Ascending aorta (tissue), 2 donors: ENCODE results near the gene SLCO1A2. TPM values are rescaled to one million over a fixed set of nuclear protein-coding genes. Genes with fewer than 3 reads are reported as not detected.

Source experiments
- DNase-seq, 2 donors: peaks; one replicate each; pipeline ENCODE4 v3.0.0-alpha.2; 2019; ENCODE audit warnings: low spot score in 2 of 2
- H3K27ac ChIP-seq, 2 donors: fragments of 200-600 bp; sonication (generic); one replicate each; pipeline ENCODE4 v1.5.1; 2016 to 2017; ENCODE audit warnings: mild to moderate bottlenecking in 1 of 2
- H3K27me3 ChIP-seq: fragments of 200-600 bp; sonication (generic); one replicate; pipeline ENCODE4 v1.5.1; 2017
- H3K36me3 ChIP-seq, 2 donors: fragments of 200-600 bp; sonication (generic); one replicate each; pipeline ENCODE4 v1.5.1; 2016
- H3K4me1 ChIP-seq, 2 donors: fragments of 200-600 bp; sonication (generic); one replicate each; pipeline ENCODE4 v1.5.1; 2016 to 2017; ENCODE audit warnings: mild to moderate bottlenecking in 1 of 2
- H3K4me3 ChIP-seq, 2 donors: fragments of 200-600 bp; sonication (generic); one replicate each; pipeline ENCODE4 v1.5.1; 2016 to 2017; ENCODE audit warnings: mild to moderate bottlenecking in 1 of 2
- H3K9me3 ChIP-seq, 2 donors: fragments of 200-600 bp; sonication (generic); one replicate each; pipeline ENCODE4 v1.5.1; 2016
- intact Hi-C: fragments of 100-400 bp; cut with DNase I; formaldehyde crosslinking; loops from one replicate; pipeline ENCODE4 v1.15.1; 2023
- total RNA-seq: library from RNA; depleted of rRNA; stranded (reverse); fragments of >200 nt; gene quantifications from one replicate; pipeline ENCODE4 v1.1.0, GENCODE V29; 2016
- TF ChIP-seq, protein P1 (sequence below), 3 experiments: fragments of 200-600 bp in 2 of 3; fragments of 450-650 bp in 1 of 3; sonication (generic) in 2 of 3; IDR thresholded peaks; one replicate each; pipeline ENCODE4 v1.5.1; 2016 to 2019; ENCODE audit warnings: antibody characterized with exemption in 3 of 3, mild to moderate bottlenecking in 1 of 3, moderate library complexity in 1 of 3

SLCO1A2 gene
- total RNA-seq, 1 donor from 2014 or later, result not detected

DNA sequence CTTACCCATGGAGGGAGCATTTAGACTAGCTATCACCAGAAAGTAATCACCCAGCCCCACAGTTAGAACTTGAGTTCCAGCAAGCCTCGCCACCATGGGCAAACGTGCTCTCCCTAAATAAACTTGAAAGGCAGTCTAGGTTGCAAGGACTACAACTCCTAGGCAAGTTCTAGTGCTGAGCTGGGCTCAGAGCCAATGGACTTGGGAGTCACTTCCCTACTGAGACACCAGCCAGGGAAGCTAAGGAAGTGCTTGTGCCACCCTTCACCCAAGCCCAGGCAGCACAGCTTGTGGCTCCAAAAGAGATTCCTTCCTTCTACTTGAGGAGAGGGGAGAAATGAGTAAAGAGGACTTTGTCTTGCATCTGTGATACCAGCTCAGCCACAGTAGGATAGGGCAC lies 57.9 kb downstream of the SLCO1A2 start:
- TF ChIP-seq, protein P1, sequence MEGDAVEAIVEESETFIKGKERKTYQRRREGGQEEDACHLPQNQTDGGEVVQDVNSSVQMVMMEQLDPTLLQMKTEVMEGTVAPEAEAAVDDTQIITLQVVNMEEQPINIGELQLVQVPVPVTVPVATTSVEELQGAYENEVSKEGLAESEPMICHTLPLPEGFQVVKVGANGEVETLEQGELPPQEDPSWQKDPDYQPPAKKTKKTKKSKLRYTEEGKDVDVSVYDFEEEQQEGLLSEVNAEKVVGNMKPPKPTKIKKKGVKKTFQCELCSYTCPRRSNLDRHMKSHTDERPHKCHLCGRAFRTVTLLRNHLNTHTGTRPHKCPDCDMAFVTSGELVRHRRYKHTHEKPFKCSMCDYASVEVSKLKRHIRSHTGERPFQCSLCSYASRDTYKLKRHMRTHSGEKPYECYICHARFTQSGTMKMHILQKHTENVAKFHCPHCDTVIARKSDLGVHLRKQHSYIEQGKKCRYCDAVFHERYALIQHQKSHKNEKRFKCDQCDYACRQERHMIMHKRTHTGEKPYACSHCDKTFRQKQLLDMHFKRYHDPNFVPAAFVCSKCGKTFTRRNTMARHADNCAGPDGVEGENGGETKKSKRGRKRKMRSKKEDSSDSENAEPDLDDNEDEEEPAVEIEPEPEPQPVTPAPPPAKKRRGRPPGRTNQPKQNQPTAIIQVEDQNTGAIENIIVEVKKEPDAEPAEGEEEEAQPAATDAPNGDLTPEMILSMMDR (IDR thresholded peaks at IDR 0.05), result no peak
- Histone ChIP-seq H3K4me3 (no peak overlapping the region), H3K36me3 (no peaks in the 10 kb centered on the region), H3K27ac (no peak overlapping the region), H3K27me3 (no peaks in the 10 kb centered on the region), H3K9me3 (no peaks in the 10 kb centered on the region), H3K4me1 (no peaks in the 10 kb centered on the region)
- intact Hi-C loops, result no loop called here
- no peak for DNase-seq

DNA sequence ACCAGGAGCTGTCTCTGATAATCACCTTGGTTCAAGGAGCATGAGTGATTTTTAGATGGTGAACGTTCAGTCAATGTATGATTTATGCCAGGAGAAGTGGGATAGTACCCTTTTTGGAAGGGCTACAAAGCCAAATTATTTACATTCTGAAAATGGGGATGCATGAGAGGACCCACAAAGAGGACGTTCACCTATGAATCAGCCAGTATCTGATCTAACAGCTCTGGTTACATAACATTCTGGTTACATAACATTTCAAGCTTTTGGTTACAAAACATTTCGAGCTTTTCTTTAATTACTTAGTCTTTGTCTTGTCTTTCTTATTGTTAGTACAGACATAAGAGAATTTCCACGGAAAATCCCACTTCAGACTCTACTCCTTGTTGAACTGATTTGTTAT lies 68.8 kb downstream of the SLCO1A2 start:
- H3K27me3 ChIP-seq, result no peaks in the 10 kb centered on the region
- no peaks in the 10 kb centered on the region for H3K36me3 ChIP-seq
- H3K4me1 ChIP-seq, result no peaks in the 10 kb centered on the region
- no peak overlapping the region for H3K27ac ChIP-seq
- H3K4me3 ChIP-seq, result no peak overlapping the region
- TF ChIP-seq, protein P1 (IDR thresholded peaks at IDR 0.05), result no peak
- intact Hi-C loops, result no loop called here
- H3K9me3 ChIP-seq, result no peaks in the 10 kb centered on the region
- DNase-seq, result no peak

DNA sequence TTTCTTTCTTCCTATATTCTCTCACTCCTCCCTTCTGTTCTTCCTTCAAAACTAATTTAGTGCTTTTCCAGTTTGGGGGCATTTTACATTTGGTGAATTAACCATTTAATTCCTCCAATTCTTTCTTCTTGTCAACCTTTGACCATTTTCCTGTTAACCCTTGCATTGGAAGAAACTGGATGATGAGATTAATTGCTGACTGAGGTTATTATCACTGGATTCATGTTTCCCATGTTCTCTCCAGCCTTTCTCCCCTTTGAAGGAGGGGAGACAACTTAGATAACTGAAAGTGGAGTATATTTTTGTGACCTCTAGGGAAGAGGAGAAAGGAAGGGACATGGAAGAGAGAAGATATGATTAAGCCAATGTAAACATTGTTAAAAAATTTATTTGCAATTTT lies 70.5 kb downstream of the SLCO1A2 start:
- no peak for DNase-seq

DNA sequence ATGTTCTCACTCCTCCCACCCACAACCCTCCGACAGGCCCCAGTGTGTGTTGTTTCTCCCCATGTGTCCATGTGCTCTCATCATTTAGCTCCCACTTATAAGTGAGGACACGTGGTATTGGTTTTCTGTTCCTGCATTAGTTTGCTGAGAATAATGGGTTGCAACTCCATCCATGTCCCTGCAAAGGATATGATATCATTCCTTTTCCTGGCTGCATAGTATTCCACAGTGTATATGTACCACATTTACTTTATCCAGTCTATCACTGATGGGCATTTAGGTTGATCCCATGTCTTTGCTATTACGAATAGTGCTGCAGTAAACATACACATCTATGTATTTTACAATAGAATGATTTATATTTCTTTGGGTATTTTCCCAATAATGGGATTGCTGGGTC lies 77.5 kb downstream of the SLCO1A2 start:
- H3K36me3 ChIP-seq, result no peaks in the 10 kb centered on the region
- DNase-seq, result no peak
- TF ChIP-seq, protein P1 (IDR thresholded peaks at IDR 0.05), result no peak
- H3K27me3 ChIP-seq, result no peaks in the 10 kb centered on the region
- H3K27ac ChIP-seq, result no peak overlapping the region
- intact Hi-C loops, result no loop called here
- H3K4me1 ChIP-seq, result no peaks in the 10 kb centered on the region
- no peak overlapping the region for H3K4me3 ChIP-seq
- peaks cover 0 to 7% of the 10 kb centered on the region in 2 donors for H3K9me3 ChIP-seq

More for the DNA sequence above, 70.5 kb downstream of the SLCO1A2 start:
- Histone ChIP-seq H3K9me3 (peaks cover 0 to 7% of the 10 kb centered on the region in 2 donors), H3K4me3 (no peak overlapping the region), H3K27me3 (no peaks in the 10 kb centered on the region), H3K36me3 (no peaks in the 10 kb centered on the region), H3K4me1 (no peaks in the 10 kb centered on the region), H3K27ac (no peak overlapping the region)
- intact Hi-C loops, result no loop called here
- TF ChIP-seq, protein P1 (IDR thresholded peaks at IDR 0.05), result no peak

DNA sequence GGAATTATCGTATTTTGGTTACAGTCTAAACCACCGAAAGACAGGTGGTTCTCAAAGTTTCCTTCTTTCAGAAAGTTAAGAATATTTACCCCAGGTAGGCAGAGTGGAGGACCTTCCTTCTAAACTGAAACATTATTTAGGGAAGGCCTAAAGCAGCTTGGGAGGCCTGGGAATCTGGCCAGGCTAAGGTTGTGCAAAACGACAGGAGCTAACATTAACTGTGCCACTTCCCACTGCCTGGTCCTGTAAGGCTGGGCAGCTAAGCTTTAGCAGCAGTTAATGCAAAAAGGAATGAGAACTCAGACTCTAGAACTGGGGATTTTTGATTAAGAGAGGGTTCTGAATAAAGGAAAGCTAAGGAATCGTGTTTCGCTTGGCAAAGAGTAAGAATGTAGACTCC lies 82.6 kb downstream of the SLCO1A2 start:
- TF ChIP-seq, protein P1 (IDR thresholded peaks at IDR 0.05), result no peak
- DNase-seq, result no peak
- Histone ChIP-seq H3K9me3 (no peaks in the 10 kb centered on the region), H3K27me3 (no peaks in the 10 kb centered on the region), H3K4me3 (no peak overlapping the region), H3K4me1 (no peaks in the 10 kb centered on the region), H3K27ac (no peak overlapping the region), H3K36me3 (no peaks in the 10 kb centered on the region)
- intact Hi-C loops, result no loop called here

DNA sequence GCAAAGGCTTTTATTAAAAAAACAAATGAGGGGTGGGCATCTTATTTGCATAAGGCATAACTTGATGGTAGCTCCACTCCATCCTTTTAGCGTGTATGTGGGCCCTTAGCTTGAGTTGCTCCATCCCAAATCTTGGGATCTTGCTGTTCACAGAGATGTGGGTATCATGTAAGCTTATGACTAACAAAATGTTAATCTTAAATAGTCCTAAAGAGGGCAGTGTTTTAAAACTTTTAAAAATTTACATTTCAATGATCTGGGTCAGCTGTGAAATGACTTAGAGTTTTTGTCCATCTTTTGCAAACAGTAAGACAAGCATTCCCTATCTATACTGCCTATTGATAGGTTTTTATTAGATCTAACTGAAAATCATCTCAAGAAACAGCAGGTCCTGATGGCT lies 86.0 kb downstream of the SLCO1A2 start:
- Histone ChIP-seq H3K27me3 (no peaks in the 10 kb centered on the region), H3K27ac (no peak overlapping the region), H3K4me1 (no peaks in the 10 kb centered on the region), H3K9me3 (no peaks in the 10 kb centered on the region), H3K4me3 (no peak overlapping the region), H3K36me3 (no peaks in the 10 kb centered on the region)
- DNase-seq, result no peak
- intact Hi-C loops, result loop anchor here (5.0 kb wide), 1 partner anchor 434 kb away; no protein-coding TSS in a partner anchor
- TF ChIP-seq, protein P1 (IDR thresholded peaks at IDR 0.05), result peak in 1 of 3 experiments; percentile 21
